DMS 273 treated with DMSO at 0.1 percent for 48 hours (cell line): ENCODE data around the gene RPL29.

Source experiments
- DNase-seq: peaks from one replicate; lab custom pipeline; 2025; lab: John Stamatoyannopoulos, UW

The RPL29 gene

DNA sequence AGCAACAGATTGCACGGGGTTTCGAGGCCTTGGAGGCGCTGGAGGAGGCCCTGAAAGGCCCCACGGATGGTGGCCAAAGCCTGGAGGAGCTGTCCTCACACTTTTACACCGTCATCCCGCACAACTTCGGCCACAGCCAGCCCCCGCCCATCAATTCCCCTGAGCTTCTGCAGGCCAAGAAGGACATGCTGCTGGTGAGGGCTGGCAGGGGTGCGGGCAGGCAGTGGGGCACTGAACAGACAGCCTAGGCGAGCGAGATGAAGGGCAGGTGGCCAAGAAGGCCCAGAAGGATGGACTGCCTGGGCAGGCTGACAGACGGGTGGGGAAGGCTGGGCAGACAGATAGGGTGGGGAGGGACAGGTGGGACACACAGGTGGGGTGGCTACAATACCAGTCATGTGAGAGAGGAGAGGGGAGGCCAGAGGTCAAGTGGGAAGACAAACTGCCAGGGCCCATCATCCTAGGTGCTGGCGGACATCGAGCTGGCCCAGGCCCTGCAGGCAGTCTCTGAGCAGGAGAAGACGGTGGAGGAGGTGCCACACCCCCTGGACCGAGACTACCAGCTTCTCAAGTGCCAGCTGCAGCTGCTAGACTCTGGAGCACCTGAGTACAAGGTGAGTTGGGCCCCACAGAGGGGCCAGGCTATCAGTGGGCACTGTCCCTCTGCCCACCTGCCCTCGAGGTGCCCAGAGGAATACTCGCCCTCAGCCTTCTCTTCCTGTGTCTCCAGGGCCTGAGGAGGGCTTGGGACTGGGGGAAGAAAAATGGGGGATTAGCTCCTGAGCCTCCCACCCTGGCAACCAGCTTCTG, 50.5 kb downstream of the RPL29 start:
- DNase-seq = no peak

DNA sequence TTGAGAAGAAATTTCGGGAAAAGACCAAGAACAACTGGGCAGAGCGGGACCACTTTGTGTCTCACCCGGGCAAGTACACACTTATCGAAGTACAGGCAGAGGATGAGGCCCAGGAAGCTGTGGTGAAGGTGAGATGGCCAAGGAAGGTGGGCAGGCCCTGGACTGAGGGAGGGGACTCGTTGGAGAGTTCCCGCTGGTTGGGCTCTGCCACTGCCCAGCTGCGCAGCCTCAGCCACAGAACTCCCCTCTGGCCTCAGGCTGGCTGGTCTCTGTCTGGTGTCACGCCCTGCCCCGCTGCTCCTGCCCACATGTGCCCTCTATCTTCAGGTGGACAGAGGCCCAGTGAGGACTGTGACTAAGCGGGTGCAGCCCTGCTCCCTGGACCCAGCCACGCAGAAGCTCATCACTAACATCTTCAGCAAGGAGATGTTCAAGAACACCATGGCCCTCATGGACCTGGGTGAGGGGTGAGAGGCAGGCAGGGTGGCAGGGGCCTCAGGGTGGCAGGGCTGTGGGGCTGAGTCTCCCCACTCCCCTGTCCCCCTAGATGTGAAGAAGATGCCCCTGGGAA, 51.2 kb downstream of the RPL29 start:
- DNase-seq = no peak
